ENCODE data around the gene TXNRD2. TPM values are rescaled to one million over a fixed set of nuclear protein-coding genes. Genes with fewer than 3 reads are reported as not detected.

The TXNRD2 gene
- total and polyA plus RNA-seq, 2 experiments from 2014 or later = 11.2 to 12.4 TPM

- Histone ChIP-seq H3K4me2 (no peak overlapping the region), H3K4me3 (no peak overlapping the region), H3F3A (replicated peaks; ENCODE audit: low read depth) (peaks cover 4% of the 10 kb centered on the region), H3K4me1 (ENCODE audit: insufficient read depth) (peaks cover 18% of the 10 kb centered on the region), H3K27ac (ENCODE audit: low read depth) (no peak overlapping the region), H3K79me2 (replicated peaks; ENCODE audit: insufficient read depth) (no peaks in the 10 kb centered on the region), H3K36me3 (ENCODE audit: insufficient read depth) (no peaks in the 10 kb centered on the region), H3K27me3 (ENCODE audit: insufficient read depth) (no peaks in the 10 kb centered on the region), H3K9me2 (ENCODE audit: insufficient read depth) (no peaks in the 10 kb centered on the region), H2AFZ (no peak overlapping the region), H4K20me1 (replicated peaks; ENCODE audit: insufficient read depth) (no peaks in the 10 kb centered on the region)
- Mint-ChIP-seq H3K9me3 (no peaks in the 10 kb centered on the region), H3K36me3 (ENCODE audit: low read depth) (no peaks in the 10 kb centered on the region; the same call in 2 of the 3 replicates), H3K4me3 (no peak overlapping the region), H3K27me3 (ENCODE audit: insufficient read depth, low read depth, poor library complexity) (peaks cover 18% of the 10 kb centered on the region), H3K4me1 (peaks cover 32% of the 10 kb centered on the region), H3K27ac (no peak overlapping the region)
- no peak for DNase-seq (ENCODE audit: low spot score)
- ATAC-seq = no peak
- no peak for TF ChIP-seq EZH2 (IDR thresholded peaks at IDR 0.05; ENCODE audit: low read depth, unreplicated experiment)
- TF ChIP-seq CREB1 (CRISPR knock-in tag; IDR thresholded peaks at IDR 0.05; ENCODE audit: low read depth) = no peak
- no peak for TF ChIP-seq ZNF331 (CRISPR knock-in tag; IDR thresholded peaks at IDR 0.05; ENCODE audit: low read depth)
- no peak for TF ChIP-seq CTCF (conservative IDR thresholded peaks at IDR 0.05; ENCODE audit: low read depth in 2 of 2)
- TF ChIP-seq JUNB (IDR thresholded peaks at IDR 0.05; ENCODE audit: unreplicated experiment) = no peak
- TF ChIP-seq, protein P1, sequence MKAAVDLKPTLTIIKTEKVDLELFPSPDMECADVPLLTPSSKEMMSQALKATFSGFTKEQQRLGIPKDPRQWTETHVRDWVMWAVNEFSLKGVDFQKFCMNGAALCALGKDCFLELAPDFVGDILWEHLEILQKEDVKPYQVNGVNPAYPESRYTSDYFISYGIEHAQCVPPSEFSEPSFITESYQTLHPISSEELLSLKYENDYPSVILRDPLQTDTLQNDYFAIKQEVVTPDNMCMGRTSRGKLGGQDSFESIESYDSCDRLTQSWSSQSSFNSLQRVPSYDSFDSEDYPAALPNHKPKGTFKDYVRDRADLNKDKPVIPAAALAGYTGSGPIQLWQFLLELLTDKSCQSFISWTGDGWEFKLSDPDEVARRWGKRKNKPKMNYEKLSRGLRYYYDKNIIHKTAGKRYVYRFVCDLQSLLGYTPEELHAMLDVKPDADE (IDR thresholded peaks at IDR 0.05) = no peak
- TF ChIP-seq ZNF114 (CRISPR knock-in tag; IDR thresholded peaks at IDR 0.05) = no peak
- TF ChIP-seq STAT1 (IDR thresholded peaks at IDR 0.05; ENCODE audit: unreplicated experiment) = no peak
- TF ChIP-seq NANOG (IDR thresholded peaks at IDR 0.05; ENCODE audit: borderline replicate concordance) = no peak
- TF ChIP-seq, protein P2, sequence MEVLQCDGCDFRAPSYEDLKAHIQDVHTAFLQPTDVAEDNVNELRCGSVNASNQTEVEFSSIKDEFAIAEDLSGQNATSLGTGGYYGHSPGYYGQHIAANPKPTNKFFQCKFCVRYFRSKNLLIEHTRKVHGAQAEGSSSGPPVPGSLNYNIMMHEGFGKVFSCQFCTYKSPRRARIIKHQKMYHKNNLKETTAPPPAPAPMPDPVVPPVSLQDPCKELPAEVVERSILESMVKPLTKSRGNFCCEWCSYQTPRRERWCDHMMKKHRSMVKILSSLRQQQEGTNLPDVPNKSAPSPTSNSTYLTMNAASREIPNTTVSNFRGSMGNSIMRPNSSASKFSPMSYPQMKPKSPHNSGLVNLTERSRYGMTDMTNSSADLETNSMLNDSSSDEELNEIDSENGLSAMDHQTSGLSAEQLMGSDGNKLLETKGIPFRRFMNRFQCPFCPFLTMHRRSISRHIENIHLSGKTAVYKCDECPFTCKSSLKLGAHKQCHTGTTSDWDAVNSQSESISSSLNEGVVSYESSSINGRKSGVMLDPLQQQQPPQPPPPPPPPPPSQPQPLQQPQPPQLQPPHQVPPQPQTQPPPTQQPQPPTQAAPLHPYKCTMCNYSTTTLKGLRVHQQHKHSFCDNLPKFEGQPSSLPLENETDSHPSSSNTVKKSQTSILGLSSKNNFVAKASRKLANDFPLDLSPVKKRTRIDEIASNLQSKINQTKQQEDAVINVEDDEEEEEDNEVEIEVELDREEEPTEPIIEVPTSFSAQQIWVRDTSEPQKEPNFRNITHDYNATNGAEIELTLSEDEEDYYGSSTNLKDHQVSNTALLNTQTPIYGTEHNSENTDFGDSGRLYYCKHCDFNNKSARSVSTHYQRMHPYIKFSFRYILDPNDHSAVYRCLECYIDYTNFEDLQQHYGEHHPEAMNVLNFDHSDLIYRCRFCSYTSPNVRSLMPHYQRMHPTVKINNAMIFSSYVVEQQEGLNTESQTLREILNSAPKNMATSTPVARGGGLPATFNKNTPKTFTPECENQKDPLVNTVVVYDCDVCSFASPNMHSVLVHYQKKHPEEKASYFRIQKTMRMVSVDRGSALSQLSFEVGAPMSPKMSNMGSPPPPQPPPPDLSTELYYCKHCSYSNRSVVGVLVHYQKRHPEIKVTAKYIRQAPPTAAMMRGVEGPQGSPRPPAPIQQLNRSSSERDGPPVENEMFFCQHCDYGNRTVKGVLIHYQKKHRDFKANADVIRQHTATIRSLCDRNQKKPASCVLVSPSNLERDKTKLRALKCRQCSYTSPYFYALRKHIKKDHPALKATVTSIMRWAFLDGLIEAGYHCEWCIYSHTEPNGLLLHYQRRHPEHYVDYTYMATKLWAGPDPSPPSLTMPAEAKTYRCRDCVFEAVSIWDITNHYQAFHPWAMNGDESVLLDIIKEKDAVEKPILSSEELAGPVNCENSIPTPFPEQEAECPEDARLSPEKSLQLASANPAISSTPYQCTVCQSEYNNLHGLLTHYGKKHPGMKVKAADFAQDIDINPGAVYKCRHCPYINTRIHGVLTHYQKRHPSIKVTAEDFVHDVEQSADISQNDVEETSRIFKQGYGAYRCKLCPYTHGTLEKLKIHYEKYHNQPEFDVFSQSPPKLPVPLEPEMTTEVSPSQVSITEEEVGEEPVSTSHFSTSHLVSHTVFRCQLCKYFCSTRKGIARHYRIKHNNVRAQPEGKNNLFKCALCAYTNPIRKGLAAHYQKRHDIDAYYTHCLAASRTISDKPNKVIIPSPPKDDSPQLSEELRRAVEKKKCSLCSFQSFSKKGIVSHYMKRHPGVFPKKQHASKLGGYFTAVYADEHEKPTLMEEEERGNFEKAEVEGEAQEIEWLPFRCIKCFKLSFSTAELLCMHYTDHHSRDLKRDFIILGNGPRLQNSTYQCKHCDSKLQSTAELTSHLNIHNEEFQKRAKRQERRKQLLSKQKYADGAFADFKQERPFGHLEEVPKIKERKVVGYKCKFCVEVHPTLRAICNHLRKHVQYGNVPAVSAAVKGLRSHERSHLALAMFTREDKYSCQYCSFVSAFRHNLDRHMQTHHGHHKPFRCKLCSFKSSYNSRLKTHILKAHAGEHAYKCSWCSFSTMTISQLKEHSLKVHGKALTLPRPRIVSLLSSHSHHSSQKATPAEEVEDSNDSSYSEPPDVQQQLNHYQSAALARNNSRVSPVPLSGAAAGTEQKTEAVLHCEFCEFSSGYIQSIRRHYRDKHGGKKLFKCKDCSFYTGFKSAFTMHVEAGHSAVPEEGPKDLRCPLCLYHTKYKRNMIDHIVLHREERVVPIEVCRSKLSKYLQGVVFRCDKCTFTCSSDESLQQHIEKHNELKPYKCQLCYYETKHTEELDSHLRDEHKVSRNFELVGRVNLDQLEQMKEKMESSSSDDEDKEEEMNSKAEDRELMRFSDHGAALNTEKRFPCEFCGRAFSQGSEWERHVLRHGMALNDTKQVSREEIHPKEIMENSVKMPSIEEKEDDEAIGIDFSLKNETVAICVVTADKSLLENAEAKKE (CRISPR knock-in tag; IDR thresholded peaks at IDR 0.05) = no peak
- no peak for TF ChIP-seq EZH2phosphoT487 (IDR thresholded peaks at IDR 0.05; ENCODE audit: unreplicated experiment)
- TF ChIP-seq, protein P3, sequence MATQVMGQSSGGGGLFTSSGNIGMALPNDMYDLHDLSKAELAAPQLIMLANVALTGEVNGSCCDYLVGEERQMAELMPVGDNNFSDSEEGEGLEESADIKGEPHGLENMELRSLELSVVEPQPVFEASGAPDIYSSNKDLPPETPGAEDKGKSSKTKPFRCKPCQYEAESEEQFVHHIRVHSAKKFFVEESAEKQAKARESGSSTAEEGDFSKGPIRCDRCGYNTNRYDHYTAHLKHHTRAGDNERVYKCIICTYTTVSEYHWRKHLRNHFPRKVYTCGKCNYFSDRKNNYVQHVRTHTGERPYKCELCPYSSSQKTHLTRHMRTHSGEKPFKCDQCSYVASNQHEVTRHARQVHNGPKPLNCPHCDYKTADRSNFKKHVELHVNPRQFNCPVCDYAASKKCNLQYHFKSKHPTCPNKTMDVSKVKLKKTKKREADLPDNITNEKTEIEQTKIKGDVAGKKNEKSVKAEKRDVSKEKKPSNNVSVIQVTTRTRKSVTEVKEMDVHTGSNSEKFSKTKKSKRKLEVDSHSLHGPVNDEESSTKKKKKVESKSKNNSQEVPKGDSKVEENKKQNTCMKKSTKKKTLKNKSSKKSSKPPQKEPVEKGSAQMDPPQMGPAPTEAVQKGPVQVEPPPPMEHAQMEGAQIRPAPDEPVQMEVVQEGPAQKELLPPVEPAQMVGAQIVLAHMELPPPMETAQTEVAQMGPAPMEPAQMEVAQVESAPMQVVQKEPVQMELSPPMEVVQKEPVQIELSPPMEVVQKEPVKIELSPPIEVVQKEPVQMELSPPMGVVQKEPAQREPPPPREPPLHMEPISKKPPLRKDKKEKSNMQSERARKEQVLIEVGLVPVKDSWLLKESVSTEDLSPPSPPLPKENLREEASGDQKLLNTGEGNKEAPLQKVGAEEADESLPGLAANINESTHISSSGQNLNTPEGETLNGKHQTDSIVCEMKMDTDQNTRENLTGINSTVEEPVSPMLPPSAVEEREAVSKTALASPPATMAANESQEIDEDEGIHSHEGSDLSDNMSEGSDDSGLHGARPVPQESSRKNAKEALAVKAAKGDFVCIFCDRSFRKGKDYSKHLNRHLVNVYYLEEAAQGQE (IDR thresholded peaks at IDR 0.05; ENCODE audit: unreplicated experiment) = no peak
- TF ChIP-seq POLR2AphosphoS5 (IDR thresholded peaks at IDR 0.05; ENCODE audit: low read depth) = no peak
Observed at GRCh38 chr22:19877626-19878339, 63.8 kb downstream of the TXNRD2 start.
